SK-N-MC (cell line): ENCODE measurements around the gene PCBP3.
A peak's percentile ranks its signal among the peaks of the same experiment; 100 is the strongest.

Source experiments
- EZH2 ChIP-seq: fragments of 200-600 bp; sonication (generic); IDR thresholded peaks from one replicate; pipeline ENCODE4 v1.6.1; 2017; ENCODE audit warnings: antibody characterized with exemption
- FOXP2 ChIP-seq: optimal IDR thresholded peaks from 2 replicates; pipeline ENCODE3; 2011; ENCODE audit warnings: mild to moderate bottlenecking, moderate library complexity; ENCODE audit not compliant: insufficient read depth; ENCODE audit errors: extremely low read length, control extremely low read depth
- POLR2AphosphoS5 ChIP-seq: IDR thresholded peaks from 2 replicates; pipeline ENCODE4 v1.6.1; 2012; ENCODE audit warnings: mild to moderate bottlenecking, low read depth, low read length, borderline replicate concordance

- no peak for TF ChIP-seq EZH2
- TF ChIP-seq POLR2AphosphoS5, result peak; percentile 39; the same call in 1 of the 2 replicates
- TF ChIP-seq FOXP2, result peak; percentile 48
Measured at GRCh38 chr21:45973475-45974072, 330.0 kb downstream of the PCBP3 start.
